DND-41 (cell line): Measurements from ENCODE around the gene ITGB2.
A peak's percentile ranks its signal among the peaks of the same experiment; 100 is the strongest.

ENCODE experiments used
- ATAC-seq: fragments of 200-7000 bp; cut with Tn5 transposase; 3 replicates; pipeline ENCODE4 v1.9.1; 2021; ENCODE audit warnings: low read depth; ENCODE audit not compliant: insufficient read depth
- DNase-seq: peaks from one replicate; pipeline ENCODE4 v3.0.0-alpha.2; 2020
- H2AFZ ChIP-seq: 2 replicates; pipeline ENCODE4 v1.6.0; 2012; ENCODE audit warnings: low read depth, low read length
- H3K27ac ChIP-seq: 2 replicates; pipeline ENCODE4 v1.5.1; 2012; ENCODE audit warnings: low read length, inconsistent platforms
- H3K27me3 ChIP-seq: fragments of 200-600 bp; sonication (generic); 2 replicates; pipeline ENCODE4 v1.6.0; 2012; ENCODE audit warnings: low read length, mild to moderate bottlenecking, inconsistent platforms; ENCODE audit not compliant: insufficient read depth, poor library complexity
- H3K36me3 ChIP-seq: 2 replicates; pipeline ENCODE4 v1.5.1; 2012; ENCODE audit warnings: low read length, inconsistent platforms; ENCODE audit not compliant: insufficient read depth
- H3K4me1 ChIP-seq: 2 replicates; pipeline ENCODE4 v1.5.1; 2012; ENCODE audit warnings: mild to moderate bottlenecking, low read length; ENCODE audit not compliant: insufficient read depth
- H3K4me2 ChIP-seq: 2 replicates; pipeline ENCODE4 v1.6.0; 2012; ENCODE audit warnings: mild to moderate bottlenecking, moderate library complexity, low read length, inconsistent platforms; ENCODE audit not compliant: insufficient read depth
- H3K4me3 ChIP-seq, 2 experiments: fragments of 200-600 bp in 1 of 2; shearing (Covaris generic) in 1 of 2; 2 replicates each; pipeline ENCODE4 v1.5.1; 2012 to 2016; ENCODE audit warnings: inconsistent platforms in 2 of 2, low read length in 2 of 2, mild to moderate bottlenecking in 2 of 2, low read depth in 1 of 2, moderate library complexity in 1 of 2
- H3K79me2 ChIP-seq: 2 replicates; pipeline ENCODE4 v1.6.0; 2012; ENCODE audit warnings: low read length, inconsistent platforms; ENCODE audit not compliant: insufficient read depth
- H3K9ac ChIP-seq: 2 replicates; pipeline ENCODE4 v1.6.0; 2012; ENCODE audit warnings: low read depth, mild to moderate bottlenecking, inconsistent platforms, low read length, moderate library complexity
- H3K9me3 ChIP-seq: 2 replicates; pipeline ENCODE4 v1.5.1; 2012; ENCODE audit warnings: low read length, moderate library complexity, mild to moderate bottlenecking, inconsistent platforms; ENCODE audit not compliant: insufficient read depth, severe bottlenecking
- H4K20me1 ChIP-seq: 2 replicates; pipeline ENCODE4 v1.6.0; 2012; ENCODE audit warnings: low read length; ENCODE audit not compliant: insufficient read depth
- CTCF ChIP-seq: IDR thresholded peaks from 2 replicates; pipeline ENCODE4 v1.5.1; 2012; ENCODE audit warnings: borderline replicate concordance, low read length, moderate library complexity, mild to moderate bottlenecking; ENCODE audit not compliant: poor library complexity, severe bottlenecking; ENCODE audit errors: extremely low read depth
- EZH2 ChIP-seq: IDR thresholded peaks from 3 replicates; pipeline ENCODE4 v1.6.1; 2012; ENCODE audit warnings: borderline replicate concordance, low read depth, mild to moderate bottlenecking, moderate library complexity, low read length, inconsistent platforms; ENCODE audit not compliant: severe bottlenecking

Gene ITGB2

DNA sequence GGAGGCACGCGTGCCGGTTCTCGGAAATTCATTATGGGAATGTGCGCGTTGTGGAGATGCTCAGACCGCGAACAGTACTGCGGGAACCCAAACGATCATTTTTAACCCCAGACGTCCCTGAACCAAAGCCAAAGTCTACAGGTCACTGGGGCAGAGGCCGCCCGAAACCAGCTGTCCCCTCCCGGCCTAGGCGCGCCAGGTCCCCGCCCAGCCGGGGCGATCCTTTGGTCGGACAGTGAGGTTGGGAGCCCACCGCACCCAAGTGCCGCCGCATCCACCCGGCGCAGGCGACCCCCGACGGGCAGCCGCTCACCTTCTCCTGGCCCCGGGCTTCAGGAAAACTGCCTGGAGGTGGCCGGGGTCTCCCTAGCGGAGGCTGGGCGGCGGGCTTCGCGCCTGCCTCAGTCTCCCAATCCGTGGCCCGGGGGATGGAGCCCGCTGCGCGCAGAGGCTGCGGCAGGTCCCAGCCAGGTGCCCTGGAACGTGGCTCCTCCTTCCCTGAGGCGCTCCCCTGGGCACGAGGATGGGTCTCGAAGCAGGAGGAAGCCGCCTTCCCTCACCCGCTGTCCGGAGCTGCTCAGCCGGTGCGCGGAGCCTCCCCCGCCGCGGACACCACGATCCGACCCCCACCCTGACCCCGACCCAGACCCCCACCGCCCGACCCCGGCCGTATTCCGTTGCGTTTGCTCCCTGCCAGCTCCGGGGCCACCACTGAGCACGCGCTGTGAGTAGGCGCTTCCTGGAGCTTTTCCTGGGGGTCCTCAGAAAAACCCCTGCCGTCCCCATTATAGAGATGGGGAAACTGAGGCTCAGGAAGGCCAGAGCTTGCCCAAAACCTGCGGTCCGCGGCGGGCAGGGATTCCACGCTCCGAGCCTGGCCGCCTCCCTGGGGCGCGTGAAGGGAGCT lies 11.1 kb upstream of the ITGB2 start:
- Histone ChIP-seq H3K27ac (peak overlapping the region; percentile 85), H3K4me3 (peak overlapping the region; percentile 8 to 54; a peak in 3 of 4 replicates), H4K20me1 (peaks cover 6% of the 10 kb centered on the region; the same call in 1 of the 2 replicates), H3K4me1 (peaks cover 64% of the 10 kb centered on the region), H3K9ac (peak overlapping the region; percentile 54), H3K4me2 (peak overlapping the region; percentile 77), H3K9me3 (no peaks in the 10 kb centered on the region), H3K36me3 (no peaks in the 10 kb centered on the region), H2AFZ (no peak overlapping the region), H3K79me2 (no peaks in the 10 kb centered on the region), H3K27me3 (peaks cover 7% of the 10 kb centered on the region)
- ATAC-seq (no peak), DNase-seq (no peak)
- TF ChIP-seq EZH2 (peak; percentile 50), CTCF (no peak)

GRCh38 chr21:44931137-44931500 lies 10.4 kb upstream of the ITGB2 start:
- Histone ChIP-seq H3K4me1 (peaks cover 70% of the 10 kb centered on the region), H3K79me2 (no peaks in the 10 kb centered on the region), H3K27ac (peak overlapping the region; percentile 85), H3K4me2 (peak overlapping the region; percentile 77), H4K20me1 (peaks cover 6% of the 10 kb centered on the region; the same call in 1 of the 2 replicates), H3K36me3 (no peaks in the 10 kb centered on the region), H3K9ac (peak overlapping the region; percentile 54), H3K27me3 (peaks cover 7% of the 10 kb centered on the region), H3K9me3 (no peaks in the 10 kb centered on the region), H3K4me3 (peak overlapping the region; percentile 8 to 54; a peak in 3 of 4 replicates), H2AFZ (no peak overlapping the region)
- peak; percentile 55 for ATAC-seq
- peak; percentile 88 for DNase-seq
- TF ChIP-seq CTCF, result no peak
- TF ChIP-seq EZH2, result no peak

GRCh38 chr21:44930543-44930981 lies 9.9 kb upstream of the ITGB2 start:
- Histone ChIP-seq H3K9me3 (no peaks in the 10 kb centered on the region), H3K9ac (peak overlapping the region; percentile 54), H3K36me3 (no peaks in the 10 kb centered on the region), H4K20me1 (peaks cover 6% of the 10 kb centered on the region; the same call in 1 of the 2 replicates), H3K79me2 (no peaks in the 10 kb centered on the region), H3K27ac (peak overlapping the region; percentile 85), H3K27me3 (peaks cover 7% of the 10 kb centered on the region), H3K4me3 (peak overlapping the region in 1 of 2 experiments; percentile 54; a peak in 1 of 4 replicates), H2AFZ (no peak overlapping the region), H3K4me1 (peaks cover 76% of the 10 kb centered on the region), H3K4me2 (peak overlapping the region; percentile 77)
- no peak for TF ChIP-seq CTCF
- peak; percentile 80 for DNase-seq
- ATAC-seq, result no peak
